A673 (cell line): ENCODE data around the gene SLC38A1.

ENCODE experiments used
- EZH2 ChIP-seq: fragments of 200-600 bp; sonication (generic); IDR thresholded peaks from 2 replicates; pipeline ENCODE4 v1.6.1; 2017; ENCODE audit warnings: borderline replicate concordance, low read depth, mild to moderate bottlenecking, mixed read lengths, antibody characterized with exemption, low read length; ENCODE audit not compliant: poor library complexity, severe bottlenecking
- TF ChIP-seq, protein P1 (sequence below): fragments of 300-800, 200-600 bp; sonication (generic); conservative IDR thresholded peaks from 2 replicates; pipeline ENCODE4 v1.5.1; 2017; ENCODE audit warnings: low read depth, mild to moderate bottlenecking, antibody characterized with exemption, low read length, moderate library complexity, mixed read lengths

DNA sequence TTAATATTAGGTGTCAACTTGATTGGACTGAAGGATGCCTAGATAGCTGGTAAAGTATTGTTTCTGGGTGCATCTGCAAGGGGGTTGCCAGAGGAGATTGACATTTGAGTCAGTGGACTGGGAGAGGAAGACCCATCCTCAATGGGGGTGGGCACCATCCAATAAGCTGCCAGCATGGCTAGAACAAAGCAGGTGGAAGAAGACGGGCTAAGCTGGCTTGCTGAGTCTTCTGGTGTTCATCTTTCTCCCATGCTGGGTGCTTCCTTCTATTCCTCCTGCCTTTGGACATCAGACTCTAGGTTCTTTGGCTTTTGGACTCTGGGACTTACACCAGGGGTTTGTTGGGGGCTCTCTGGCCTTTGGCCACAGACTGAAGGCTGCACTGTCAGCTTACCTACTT lies 87.4 kb downstream of the SLC38A1 start:
- TF ChIP-seq, protein P1, sequence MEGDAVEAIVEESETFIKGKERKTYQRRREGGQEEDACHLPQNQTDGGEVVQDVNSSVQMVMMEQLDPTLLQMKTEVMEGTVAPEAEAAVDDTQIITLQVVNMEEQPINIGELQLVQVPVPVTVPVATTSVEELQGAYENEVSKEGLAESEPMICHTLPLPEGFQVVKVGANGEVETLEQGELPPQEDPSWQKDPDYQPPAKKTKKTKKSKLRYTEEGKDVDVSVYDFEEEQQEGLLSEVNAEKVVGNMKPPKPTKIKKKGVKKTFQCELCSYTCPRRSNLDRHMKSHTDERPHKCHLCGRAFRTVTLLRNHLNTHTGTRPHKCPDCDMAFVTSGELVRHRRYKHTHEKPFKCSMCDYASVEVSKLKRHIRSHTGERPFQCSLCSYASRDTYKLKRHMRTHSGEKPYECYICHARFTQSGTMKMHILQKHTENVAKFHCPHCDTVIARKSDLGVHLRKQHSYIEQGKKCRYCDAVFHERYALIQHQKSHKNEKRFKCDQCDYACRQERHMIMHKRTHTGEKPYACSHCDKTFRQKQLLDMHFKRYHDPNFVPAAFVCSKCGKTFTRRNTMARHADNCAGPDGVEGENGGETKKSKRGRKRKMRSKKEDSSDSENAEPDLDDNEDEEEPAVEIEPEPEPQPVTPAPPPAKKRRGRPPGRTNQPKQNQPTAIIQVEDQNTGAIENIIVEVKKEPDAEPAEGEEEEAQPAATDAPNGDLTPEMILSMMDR, result no peak
- no peak for TF ChIP-seq EZH2
